NOMO-1 (cell line): ENCODE results near the gene GPR52.
"Not testable (repeated sequence)": the region's sequence is repeated elsewhere in the genome, so short reads cannot be mapped to it uniquely, and the experiment has no call there.

Source experiments
- DNase-seq, 2 experiments: peaks; one replicate each; lab custom pipeline; 2025; ENCODE audit not compliant: unreplicated experiment in 2 of 2; lab: John Stamatoyannopoulos, UW

Gene GPR52

GRCh38 chr1:174447866-174448530 lies at the start of gene GPR52:
Gene GPR52 (plus strand): TSS chr1:174447964. CDS start chr1:174448112, 148 bp downstream.
- no peak for DNase-seq

GRCh38 chr1:174398246-174398645 lies 49.5 kb upstream of the GPR52 start:
- no peak for DNase-seq

DNA sequence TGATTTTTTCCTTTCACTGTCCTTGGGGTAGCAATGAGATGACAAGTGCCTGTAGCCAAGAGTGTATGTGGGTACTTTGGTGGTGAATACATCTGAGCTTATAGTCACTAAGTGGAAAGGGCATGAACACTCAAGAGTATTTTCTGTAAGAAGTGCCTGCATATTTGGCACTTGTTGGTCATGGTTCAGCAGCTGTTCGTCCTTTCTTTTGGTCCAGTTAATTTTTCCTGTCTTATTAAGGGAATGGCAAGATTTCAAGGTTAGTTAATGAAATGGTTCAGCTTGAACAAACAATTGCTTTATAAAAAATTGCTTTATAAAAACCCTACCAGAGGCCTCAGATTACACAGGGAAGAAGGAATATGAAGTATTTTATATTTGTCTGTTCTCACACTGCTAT lies 48.6 kb upstream of the GPR52 start:
- DNase-seq: no peak

DNA sequence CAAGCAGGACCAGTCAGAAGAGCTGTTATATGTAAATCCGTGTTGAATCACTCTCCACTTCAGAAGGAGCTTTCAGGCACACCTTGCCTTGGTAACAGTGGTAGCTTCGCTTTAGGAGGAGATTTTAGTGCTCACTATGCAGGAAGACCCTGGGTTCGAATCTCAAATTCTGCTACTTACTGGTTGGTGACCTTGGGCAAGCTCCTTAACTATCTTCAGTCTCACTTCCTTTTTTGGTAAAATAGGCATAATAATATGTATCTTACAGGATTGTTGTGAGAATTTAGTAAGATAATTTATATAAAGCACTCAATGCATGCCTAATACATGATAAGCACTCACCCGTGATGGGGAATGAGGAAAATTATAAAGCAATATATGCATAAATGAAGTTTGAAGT lies 46.7 kb upstream of the GPR52 start:
- no peak for DNase-seq

DNA sequence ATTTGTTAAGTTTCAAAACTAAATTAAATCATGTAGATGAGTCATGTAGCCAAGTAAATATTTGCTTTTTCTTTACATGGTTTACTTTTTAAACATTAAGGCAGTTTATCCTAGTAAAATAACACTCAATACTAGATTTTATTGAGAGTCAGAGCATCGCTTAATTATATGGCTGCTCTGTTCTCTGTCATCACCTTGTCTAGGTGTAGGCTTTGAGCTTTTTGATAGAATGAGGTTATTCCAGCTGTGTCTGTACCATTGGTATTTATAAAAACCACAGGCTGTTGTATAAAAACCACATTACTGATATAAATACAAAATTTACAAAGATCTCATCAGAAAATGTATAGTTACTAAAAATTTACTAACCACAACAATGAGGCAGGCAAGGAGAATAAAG lies 42.5 kb upstream of the GPR52 start:
- DNase-seq: no peak

- DNase-seq: no peak
These were observed 41.3 kb upstream of the GPR52 start for GRCh38 chr1:174406421-174406820.

GRCh38 chr1:174407665-174408064 lies 40.1 kb upstream of the GPR52 start:
- no peak for DNase-seq

- DNase-seq: no peak
These were observed 39.6 kb upstream of the GPR52 start for GRCh38 chr1:174408146-174408545.

- not testable (repeated sequence) for DNase-seq
These were observed 38.0 kb upstream of the GPR52 start for GRCh38 chr1:174409801-174410200.

DNA sequence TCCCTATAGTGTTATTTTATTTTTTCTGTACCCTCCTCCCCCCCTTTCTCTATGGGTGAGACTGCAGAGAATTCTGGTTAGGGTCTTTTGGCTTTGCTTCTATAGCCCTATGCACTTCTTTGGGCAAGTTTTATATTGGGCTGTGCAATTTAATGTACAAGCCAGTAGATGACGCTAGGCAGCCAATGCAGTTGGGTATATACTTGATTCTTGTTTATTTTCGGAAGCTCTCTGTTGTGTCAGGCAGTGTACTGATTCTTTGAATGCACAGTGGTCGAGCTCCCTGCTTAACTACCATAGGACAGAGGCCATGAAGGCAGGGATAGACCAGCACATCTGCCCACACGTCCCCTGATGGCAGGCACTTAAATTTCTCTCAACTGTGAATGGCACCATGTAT lies 34.1 kb upstream of the GPR52 start:
- no peak for DNase-seq

GRCh38 chr1:174414203-174414602 lies 33.6 kb upstream of the GPR52 start:
- DNase-seq: no peak

GRCh38 chr1:174415506-174415905 lies 32.3 kb upstream of the GPR52 start:
- DNase-seq: no peak

DNA sequence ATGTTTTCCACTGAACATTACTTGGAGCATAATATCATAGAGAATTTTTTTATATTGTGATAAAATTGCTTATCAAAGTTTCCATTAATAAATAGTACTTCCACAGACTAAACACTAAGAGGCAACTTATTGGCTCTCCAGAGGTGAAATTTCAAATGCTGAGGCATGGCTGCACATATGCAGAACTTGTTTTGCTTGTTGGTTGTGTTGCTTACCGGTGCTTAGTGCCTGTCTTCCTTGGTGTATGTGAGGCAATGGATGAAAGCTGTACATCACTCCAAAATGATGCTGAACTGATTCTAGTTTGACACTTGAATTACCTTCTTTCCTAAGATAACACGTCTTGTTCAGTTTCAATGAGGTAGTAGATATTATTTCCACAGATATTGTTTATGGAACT lies 29.8 kb upstream of the GPR52 start:
- no peak for DNase-seq

- DNase-seq: no peak
These were observed 22.6 kb upstream of the GPR52 start for GRCh38 chr1:174425121-174425520.

GRCh38 chr1:174426153-174426552 lies 21.6 kb upstream of the GPR52 start:
- no peak for DNase-seq

DNA sequence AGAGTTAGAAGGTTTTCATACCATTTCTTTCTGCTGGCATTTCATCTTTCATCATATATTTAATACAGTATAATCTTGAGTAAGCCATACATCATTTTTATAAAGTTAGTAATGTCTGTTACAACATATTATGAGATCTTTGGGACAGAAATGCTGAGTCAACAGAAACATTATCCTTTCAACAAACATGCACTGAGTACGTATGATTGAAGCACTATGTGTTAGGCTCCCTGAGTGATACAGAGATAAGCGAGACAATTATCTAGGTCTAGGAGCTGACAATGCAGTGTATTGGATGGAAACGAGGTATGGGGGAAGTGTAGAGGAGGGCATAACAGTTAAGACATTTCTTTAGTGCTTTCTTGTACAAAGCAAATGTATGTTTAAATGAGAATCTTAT lies 19.7 kb upstream of the GPR52 start:
- DNase-seq: no peak

DNA sequence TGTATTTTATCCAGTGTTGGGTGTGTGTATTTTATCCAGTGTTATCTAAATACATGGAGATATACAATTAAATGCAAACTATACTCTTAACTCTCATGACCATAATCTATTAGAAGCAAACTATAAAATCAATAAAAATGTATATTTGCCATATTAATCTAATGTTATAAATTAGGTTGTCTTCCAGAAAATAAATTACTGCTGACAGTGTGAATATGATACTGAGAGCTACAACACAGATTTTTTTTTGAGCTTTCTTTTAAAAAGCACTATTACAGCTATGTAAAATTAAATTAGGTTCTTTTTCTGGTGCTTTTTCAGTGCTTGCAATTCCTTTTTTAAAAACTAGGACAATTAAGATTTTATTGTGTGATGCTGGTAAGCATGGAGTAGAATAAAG lies 19.0 kb upstream of the GPR52 start:
- DNase-seq: no peak

DNA sequence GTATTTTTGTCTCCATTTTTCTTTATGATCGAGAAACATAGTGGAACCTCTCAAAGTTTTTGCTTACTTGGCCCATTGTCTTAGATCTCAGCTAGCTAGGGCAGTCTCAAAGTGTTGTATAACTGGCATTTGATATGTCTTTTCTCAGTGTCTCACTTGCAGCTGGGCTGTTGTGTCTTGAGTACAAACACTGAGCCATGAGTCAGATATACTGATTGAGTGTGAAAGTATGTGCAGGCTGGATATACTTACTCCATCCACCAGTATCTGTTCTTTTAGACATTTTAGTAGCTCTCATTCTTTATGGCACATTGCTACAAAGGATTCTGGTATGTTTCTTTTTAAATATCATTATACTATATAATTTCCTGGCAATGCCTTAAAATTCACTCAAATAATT lies 14.3 kb upstream of the GPR52 start:
- no peak for DNase-seq

DNA sequence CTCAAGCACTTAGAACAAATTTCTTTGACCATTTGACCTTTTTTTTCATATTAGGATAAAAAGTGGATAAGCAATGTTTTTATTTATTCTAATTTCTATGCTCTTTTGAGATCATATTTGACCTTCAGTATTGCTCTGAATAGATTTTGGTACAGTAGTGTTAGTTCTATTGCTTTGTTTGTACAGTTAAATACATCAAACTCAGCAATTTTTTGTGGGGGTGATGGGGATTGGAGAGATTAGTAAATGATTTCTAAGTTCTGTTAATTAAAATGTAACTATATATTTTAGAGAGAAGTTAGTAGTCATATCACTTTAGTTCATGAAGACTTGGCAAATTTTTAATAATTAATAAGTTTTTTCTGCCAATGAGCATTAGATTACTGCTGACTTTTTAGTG lies 2.4 kb upstream of the GPR52 start:
- no peak for DNase-seq

- DNase-seq: no peak
These were observed 1.9 kb upstream of the GPR52 start for GRCh38 chr1:174445817-174446216.

GRCh38 chr1:174448531-174448883 lies 743 bp downstream of the GPR52 start:
- no peak for DNase-seq

GRCh38 chr1:174448974-174449373 lies 1.2 kb downstream of the GPR52 start:
- DNase-seq: no peak

GRCh38 chr1:174451408-174451807 lies 3.6 kb downstream of the GPR52 start:
- DNase-seq: no peak
